Kidney (tissue), 14 donors: ENCODE measurements around the gene USP46. TPM values are rescaled to one million over a fixed set of nuclear protein-coding genes. Genes with fewer than 3 reads are reported as not detected.

Experiments used
- DNase-seq, 5 donors: peaks; one replicate each; pipeline ENCODE4 v3.0.0-alpha.2; 2013 to 2020
- FAIRE-seq: peaks from 2 replicates; lab custom pipeline; 2012; peaks lifted over from hg19 to GRCh38; lab: Jason Lieb, UNC
- H3K27ac ChIP-seq, 2 donors: one replicate each; pipeline ENCODE4 v1.7.0; 2013; ENCODE audit warnings: low read depth in 2 of 2, low read length in 2 of 2, inconsistent platforms in 1 of 2
- H3K27me3 ChIP-seq: one replicate; pipeline ENCODE4 v1.7.1; 2013; ENCODE audit warnings: low read length, inconsistent platforms; ENCODE audit not compliant: control insufficient read depth, insufficient read depth
- H3K36me3 ChIP-seq, 3 donors: one replicate each; pipeline versions ENCODE4 v1.7.0 to v1.7.1; 2013; ENCODE audit warnings: low read length in 3 of 3, control low read depth in 1 of 3, inconsistent platforms in 1 of 3; ENCODE audit not compliant: insufficient read depth in 3 of 3, control insufficient read depth in 2 of 3
- H3K4me1 ChIP-seq, 3 donors: one replicate each; pipeline versions ENCODE4 v1.7.0 to v1.7.1; 2013; ENCODE audit warnings: low read length in 3 of 3, inconsistent platforms in 1 of 3, low read depth in 1 of 3; ENCODE audit not compliant: control insufficient read depth in 2 of 3, insufficient read depth in 2 of 3
- H3K4me3 ChIP-seq, 3 donors: one replicate each; pipeline versions ENCODE4 v1.7.0 to v1.8.1; 2013; ENCODE audit warnings: low read length in 3 of 3, control low read depth in 1 of 3, inconsistent platforms in 1 of 3
- H3K9ac ChIP-seq, 3 donors: one replicate each; pipeline versions ENCODE4 v1.7.0 to v1.7.1; 2013; ENCODE audit warnings: low read length in 3 of 3, control low read depth in 1 of 3, inconsistent platforms in 1 of 3
- H3K9me3 ChIP-seq, 3 donors: one replicate each; pipeline versions ENCODE4 v1.7.0 to v1.7.1; 2013; ENCODE audit warnings: low read length in 3 of 3, control low read depth in 1 of 3, inconsistent platforms in 1 of 3; ENCODE audit not compliant: control insufficient read depth in 2 of 3, insufficient read depth in 1 of 3
- CTCF ChIP-seq: IDR thresholded peaks from 3 replicates; pipeline ENCODE4 v1.5.1; 2012; ENCODE audit warnings: mild to moderate bottlenecking, moderate library complexity, borderline replicate concordance; ENCODE audit not compliant: insufficient read depth; ENCODE audit errors: extremely low read depth
- intact Hi-C: fragments of 100-400 bp; cut with DNase I; formaldehyde crosslinking; loops from one replicate; pipeline ENCODE4 v1.11.1; 2022
- polyA plus RNA-seq: library from polyadenylated mRNA; stranded (reverse); fragments of 350-450 nt; fragmentation: Illumina TruSeq; extraction: RNeasy Lipid Tissue Mini Kit (QIAGEN cat#74804); gene quantifications from one replicate; pipeline ENCODE4 v1.2.3, GENCODE V29; 2014; ENCODE audit warnings: low read depth, low replicate concordance; ENCODE audit not compliant: insufficient read depth
- total RNA-seq: library from RNA; stranded (reverse); fragmentation: NEBNext Ultra II Directional; extraction: Animal tissue kit (Norgen Biotek cat#: 25700); gene quantifications from one replicate; pipeline ENCODE4 v1.2.1, GENCODE V29; 2021
- donor health status: control.
- donor health status: control.
- donor health status: control.
- donor health status: control.
- donor health status: control.
- donor health status: DM: yes; HTN: yes; CAD: no.
- donor health status: Normal renal cell carcinoma (clear cell type).

The USP46 gene
- total and polyA plus RNA-seq, 2 donors from 2014 or later, result 8.2 to 16.9 TPM

GRCh38 chr4:52680381-52680780 is 21.3 kb upstream of the USP46 start:
- Histone ChIP-seq H3K9me3 (no peaks in the 10 kb centered on the region), H3K36me3 (no peaks in the 10 kb centered on the region), H3K27ac (no peak overlapping the region), H3K9ac (no peak overlapping the region), H3K4me1 (no peaks in the 10 kb centered on the region), H3K27me3 (no peaks in the 10 kb centered on the region), H3K4me3 (no peak overlapping the region)
- intact Hi-C loops, result no loop called here
- DNase-seq (no peak), FAIRE-seq (no peak)
- no peak for TF ChIP-seq CTCF

- no peak for TF ChIP-seq CTCF
- intact Hi-C loops, result no loop called here
- FAIRE-seq, result no peak
Observed at GRCh38 chr4:52676536-52676935, 17.4 kb upstream of the USP46 start.

GRCh38 chr4:52675111-52675510 is 16.0 kb upstream of the USP46 start:
- Histone ChIP-seq H3K27me3 (no peaks in the 10 kb centered on the region), H3K4me3 (no peak overlapping the region), H3K36me3 (no peaks in the 10 kb centered on the region), H3K9ac (no peak overlapping the region), H3K27ac (no peak overlapping the region), H3K9me3 (no peaks in the 10 kb centered on the region), H3K4me1 (no peaks in the 10 kb centered on the region)
- FAIRE-seq (no peak), DNase-seq (no peak)
- intact Hi-C loops, result no loop called here
- TF ChIP-seq CTCF, result no peak

More at GRCh38 chr4:52676536-52676935, 17.4 kb upstream of the USP46 start:
- Histone ChIP-seq H3K27me3 (no peaks in the 10 kb centered on the region), H3K27ac (no peak overlapping the region), H3K4me3 (no peak overlapping the region), H3K9me3 (no peaks in the 10 kb centered on the region), H3K36me3 (no peaks in the 10 kb centered on the region), H3K4me1 (no peaks in the 10 kb centered on the region), H3K9ac (no peak overlapping the region)
- DNase-seq, result no peak

- no peak overlapping the region for H3K9ac ChIP-seq
- intact Hi-C loops, result no loop called here
- no peak for FAIRE-seq
Observed at GRCh38 chr4:52670739-52671138, 11.6 kb upstream of the USP46 start.

More at GRCh38 chr4:52670739-52671138, 11.6 kb upstream of the USP46 start:
- no peaks in the 10 kb centered on the region for H3K9me3 ChIP-seq
- TF ChIP-seq CTCF, result no peak
- H3K4me3 ChIP-seq, result no peak overlapping the region
- H3K27ac ChIP-seq, result no peak overlapping the region
- H3K27me3 ChIP-seq, result no peaks in the 10 kb centered on the region
- no peaks in the 10 kb centered on the region for H3K4me1 ChIP-seq
- H3K36me3 ChIP-seq, result no peaks in the 10 kb centered on the region
- no peak for DNase-seq
